Natural killer cell (primary cell): Measurements from ENCODE around the gene ARHGAP19. TPM values are rescaled to one million over a fixed set of nuclear protein-coding genes. Genes with fewer than 3 reads are reported as not detected.

Experiments used
- ATAC-seq, 3 donors: fragments of 150-1000 bp in 2 of 3; fragments of 200-7000 bp in 1 of 3; cut with Tn5 transposase; 1 replicate in 1 of 3; 2 replicates in 2 of 3; pipeline ENCODE4 v1.10.0; 2021; ENCODE audit warnings: mild to moderate bottlenecking in 2 of 3, moderate library complexity in 2 of 3
- DNase-seq, 2 donors: peaks; one replicate each; pipeline versions ENCODE4 v3.0.0 to v3.0.0-alpha.2; 2013 to 2021; ENCODE audit warnings: mixed read lengths in 1 of 2
- H3K27ac ChIP-seq: one replicate; pipeline ENCODE4 v1.5.1; 2013; ENCODE audit warnings: mild to moderate bottlenecking, low read length
- H3K27me3 ChIP-seq: one replicate; pipeline ENCODE4 v1.6.1; 2013; ENCODE audit warnings: low read length; ENCODE audit not compliant: control insufficient read depth, insufficient read depth
- H3K36me3 ChIP-seq: one replicate; pipeline ENCODE4 v1.6.1; 2013; ENCODE audit warnings: low read length; ENCODE audit not compliant: control insufficient read depth, insufficient read depth
- H3K4me1 ChIP-seq: one replicate; pipeline ENCODE4 v1.6.1; 2013; ENCODE audit warnings: low read length; ENCODE audit not compliant: control insufficient read depth, insufficient read depth
- H3K4me3 ChIP-seq: one replicate; pipeline ENCODE4 v1.5.1; 2013; ENCODE audit warnings: low read length
- H3K9me3 ChIP-seq: one replicate; pipeline ENCODE4 v1.6.1; 2013; ENCODE audit warnings: low read length; ENCODE audit not compliant: control insufficient read depth, insufficient read depth
- H3K27ac Mint-ChIP-seq, 2 donors: one replicate each; pipeline ENCODE4 v1.8.0; 2022; ENCODE audit warnings: mild to moderate bottlenecking in 2 of 2, mixed read lengths in 2 of 2, moderate library complexity in 1 of 2
- H3K27me3 Mint-ChIP-seq, 2 donors: one replicate each; pipeline ENCODE4 v1.8.0; 2022; ENCODE audit warnings: low read depth in 2 of 2, mixed read lengths in 2 of 2
- H3K36me3 Mint-ChIP-seq: one replicate; pipeline ENCODE4 v1.8.0; 2022; ENCODE audit warnings: mixed read lengths
- H3K4me1 Mint-ChIP-seq, 2 donors: one replicate each; pipeline ENCODE4 v1.8.0; 2022; ENCODE audit warnings: mixed read lengths in 2 of 2
- H3K4me3 Mint-ChIP-seq: one replicate; pipeline ENCODE4 v1.8.0; 2022; ENCODE audit warnings: mild to moderate bottlenecking, moderate library complexity, mixed read lengths
- H3K9me3 Mint-ChIP-seq, 2 donors: one replicate each; pipeline ENCODE4 v1.8.0; 2022; ENCODE audit warnings: mixed read lengths in 2 of 2
- WGBS: methylation state at CpG from one replicate; pipeline ENCODE4 v1.1.7; 2013; ENCODE audit warnings: missing lambda C conversion rate; ENCODE audit not compliant: insufficient coverage; 5-methylcytosine and 5-hydroxymethylcytosine counted together
- intact Hi-C: fragments of 100-400 bp; cut with micrococcal nuclease; formaldehyde crosslinking; loops from one replicate; pipeline ENCODE4 v1.14.2; 2022
- total RNA-seq, 4 donors: library from RNA; stranded (reverse); fragments of 120-200 nt in 1 of 4; gene quantifications; one replicate each; pipeline versions ENCODE4 v1.2.3 to v1.2.4, GENCODE V29; 2013 to 2022
- TF ChIP-seq, protein P1 (sequence below): fragments of 200-600 bp; IDR thresholded peaks from one replicate; pipeline ENCODE4 v1.8.0; 2022; ENCODE audit warnings: antibody characterized with exemption

Gene ARHGAP19
- total RNA-seq, 3 donors from 2014 or later (not counting 1 experiment from before 2014, with no cell fraction given) = 22.6 to 23.3 (median 22.7) TPM

DNA sequence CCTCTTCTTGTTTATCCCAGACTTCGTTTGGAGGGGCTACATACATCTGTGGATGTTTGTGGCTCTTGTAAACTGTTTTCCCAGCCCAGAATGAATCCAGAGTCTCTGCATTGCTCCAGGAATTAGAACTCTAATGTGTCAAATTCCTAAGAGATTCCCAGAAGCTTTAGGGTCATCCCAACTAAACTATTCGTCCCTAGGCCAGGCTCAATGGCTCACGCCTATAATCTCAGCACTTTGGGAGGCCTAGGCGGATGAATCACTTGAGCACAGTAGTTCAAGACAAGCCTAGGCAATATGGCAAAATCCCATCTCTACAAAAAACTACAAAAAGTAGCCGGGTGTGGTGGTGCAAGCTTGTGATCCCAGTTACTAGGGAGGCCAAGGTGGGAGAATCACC lies 28.5 kb downstream of the ARHGAP19 start:
- ATAC-seq (no peak), DNase-seq (no peak)
- no peaks in the 10 kb centered on the region for H3K27me3 ChIP-seq
- no peaks in the 10 kb centered on the region for H3K4me1 ChIP-seq
- H3K4me1 Mint-ChIP-seq = peaks cover 8 to 12% of the 10 kb centered on the region in 2 donors
- intact Hi-C loops = no loop called here
- no peak overlapping the region for H3K27ac Mint-ChIP-seq
- WGBS = 98% methylated on average over 5 of the region's 5 CpGs
- H3K36me3 ChIP-seq = peaks cover 20% of the 10 kb centered on the region
- H3K9me3 Mint-ChIP-seq = no peaks in the 10 kb centered on the region
- TF ChIP-seq, protein P1, sequence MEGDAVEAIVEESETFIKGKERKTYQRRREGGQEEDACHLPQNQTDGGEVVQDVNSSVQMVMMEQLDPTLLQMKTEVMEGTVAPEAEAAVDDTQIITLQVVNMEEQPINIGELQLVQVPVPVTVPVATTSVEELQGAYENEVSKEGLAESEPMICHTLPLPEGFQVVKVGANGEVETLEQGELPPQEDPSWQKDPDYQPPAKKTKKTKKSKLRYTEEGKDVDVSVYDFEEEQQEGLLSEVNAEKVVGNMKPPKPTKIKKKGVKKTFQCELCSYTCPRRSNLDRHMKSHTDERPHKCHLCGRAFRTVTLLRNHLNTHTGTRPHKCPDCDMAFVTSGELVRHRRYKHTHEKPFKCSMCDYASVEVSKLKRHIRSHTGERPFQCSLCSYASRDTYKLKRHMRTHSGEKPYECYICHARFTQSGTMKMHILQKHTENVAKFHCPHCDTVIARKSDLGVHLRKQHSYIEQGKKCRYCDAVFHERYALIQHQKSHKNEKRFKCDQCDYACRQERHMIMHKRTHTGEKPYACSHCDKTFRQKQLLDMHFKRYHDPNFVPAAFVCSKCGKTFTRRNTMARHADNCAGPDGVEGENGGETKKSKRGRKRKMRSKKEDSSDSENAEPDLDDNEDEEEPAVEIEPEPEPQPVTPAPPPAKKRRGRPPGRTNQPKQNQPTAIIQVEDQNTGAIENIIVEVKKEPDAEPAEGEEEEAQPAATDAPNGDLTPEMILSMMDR = no peak
- no peaks in the 10 kb centered on the region for H3K9me3 ChIP-seq
- no peak overlapping the region for H3K27ac ChIP-seq
- no peaks in the 10 kb centered on the region for H3K27me3 Mint-ChIP-seq
- H3K4me3 ChIP-seq = no peak overlapping the region
- H3K4me3 Mint-ChIP-seq = no peak overlapping the region
- peaks cover 6% of the 10 kb centered on the region for H3K36me3 Mint-ChIP-seq

DNA sequence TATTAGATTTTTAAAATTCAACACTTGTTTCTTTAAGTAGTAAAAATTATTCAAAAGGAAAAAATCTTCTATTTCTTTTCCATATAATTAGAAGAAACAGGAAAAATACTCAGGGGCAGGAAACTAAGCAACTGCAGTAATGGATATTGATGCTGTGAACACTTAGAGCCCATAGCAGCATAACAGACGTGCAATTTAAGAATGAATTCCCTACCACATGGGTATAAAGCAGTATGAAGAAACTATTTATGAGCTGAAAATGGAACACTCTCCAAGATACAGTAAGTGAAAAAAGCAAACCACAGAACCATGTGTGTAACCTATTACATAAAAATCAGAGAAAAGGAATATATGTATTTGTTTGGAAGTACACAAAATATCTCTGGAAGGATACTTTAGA lies 30.8 kb downstream of the ARHGAP19 start:
- H3K4me3 Mint-ChIP-seq = no peak overlapping the region
- Histone ChIP-seq H3K9me3 (no peaks in the 10 kb centered on the region), H3K4me1 (no peaks in the 10 kb centered on the region), H3K36me3 (peaks cover 31% of the 10 kb centered on the region), H3K27ac (no peak overlapping the region), H3K4me3 (no peak overlapping the region), H3K27me3 (no peaks in the 10 kb centered on the region)
- H3K9me3 Mint-ChIP-seq = no peaks in the 10 kb centered on the region
- DNase-seq = no peak
- H3K36me3 Mint-ChIP-seq = peaks cover 6% of the 10 kb centered on the region
- WGBS = no CpG with 5 or more reads among the region's 1 CpG
- no peak overlapping the region for H3K27ac Mint-ChIP-seq
- TF ChIP-seq, protein P1 = no peak
- ATAC-seq = no peak
- H3K4me1 Mint-ChIP-seq = peaks cover 0 to 4% of the 10 kb centered on the region in 2 donors
- H3K27me3 Mint-ChIP-seq = no peaks in the 10 kb centered on the region
- intact Hi-C loops = no loop called here

DNA sequence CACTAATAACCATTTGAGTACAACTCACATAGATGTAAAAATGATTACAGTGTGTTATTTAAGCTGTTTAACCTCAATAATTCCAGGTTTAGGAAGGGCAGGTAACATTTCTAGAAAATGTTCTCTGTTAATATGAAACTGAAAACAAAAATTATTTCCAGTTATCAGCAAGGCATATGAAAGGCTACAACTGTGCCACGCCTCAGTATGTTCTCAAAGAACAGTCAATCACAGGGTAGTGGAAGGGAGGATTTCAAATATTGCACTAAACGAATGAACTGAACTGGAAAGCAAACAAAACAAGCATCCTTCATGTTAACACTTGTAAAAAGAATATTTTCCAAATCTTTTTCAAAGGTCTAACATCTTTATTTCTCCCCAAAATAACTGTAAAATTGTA lies 31.3 kb downstream of the ARHGAP19 start:
- 100% methylated on average over 1 of the region's 2 CpGs for WGBS
- Histone ChIP-seq H3K27me3 (no peaks in the 10 kb centered on the region), H3K4me3 (no peak overlapping the region), H3K9me3 (no peaks in the 10 kb centered on the region), H3K27ac (no peak overlapping the region), H3K36me3 (peaks cover 31% of the 10 kb centered on the region), H3K4me1 (no peaks in the 10 kb centered on the region)
- no peaks in the 10 kb centered on the region for H3K9me3 Mint-ChIP-seq
- DNase-seq (no peak), ATAC-seq (no peak)
- H3K27me3 Mint-ChIP-seq = no peaks in the 10 kb centered on the region
- no peaks in the 10 kb centered on the region for H3K4me1 Mint-ChIP-seq
- no peak overlapping the region for H3K27ac Mint-ChIP-seq
- peaks cover 6% of the 10 kb centered on the region for H3K36me3 Mint-ChIP-seq
- intact Hi-C loops = no loop called here
- TF ChIP-seq, protein P1 = no peak
- H3K4me3 Mint-ChIP-seq = no peak overlapping the region

DNA sequence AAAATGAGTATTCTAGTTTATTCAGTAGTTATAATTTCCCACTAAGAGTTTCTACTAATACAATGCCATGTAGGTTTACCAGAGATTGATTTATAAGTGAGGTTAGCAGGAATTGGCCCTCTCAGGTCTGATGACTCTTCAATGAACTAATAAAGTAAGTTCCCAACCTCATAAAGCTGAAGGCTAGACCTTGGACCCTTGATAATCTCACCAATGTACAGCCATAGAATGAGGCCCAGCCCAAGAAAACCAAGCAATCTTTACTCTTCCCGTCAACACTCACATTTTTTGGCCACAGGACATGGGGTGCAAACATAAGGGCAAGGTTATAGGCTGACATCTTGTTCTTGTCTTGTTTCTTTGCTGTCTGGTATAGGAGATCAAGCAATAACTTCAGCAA lies 33.3 kb downstream of the ARHGAP19 start:
- ATAC-seq = no peak
- no peak overlapping the region for H3K27ac ChIP-seq
- no peaks in the 10 kb centered on the region for H3K27me3 Mint-ChIP-seq

More for the DNA sequence above, 33.3 kb downstream of the ARHGAP19 start:
- Histone ChIP-seq H3K4me1 (no peaks in the 10 kb centered on the region), H3K36me3 (peaks cover 37% of the 10 kb centered on the region), H3K4me3 (no peak overlapping the region), H3K9me3 (no peaks in the 10 kb centered on the region), H3K27me3 (no peaks in the 10 kb centered on the region)
- Mint-ChIP-seq H3K36me3 (peaks cover 11% of the 10 kb centered on the region), H3K27ac (no peak overlapping the region), H3K4me1 (no peaks in the 10 kb centered on the region), H3K9me3 (no peaks in the 10 kb centered on the region), H3K4me3 (no peak overlapping the region)
- WGBS = 100% methylated on average over 1 of the region's 1 CpG
- DNase-seq = no peak
- TF ChIP-seq, protein P1 = no peak
- intact Hi-C loops = no loop called here
